Measurements from ENCODE around the gene RPS6KA2.
"Not testable (repeated sequence)": the region's sequence is repeated elsewhere in the genome, so short reads cannot be mapped to it uniquely, and the experiment has no call there.

The RPS6KA2 gene

GRCh38 chr6:166382933-166383801 lies 243.9 kb downstream of the RPS6KA2 start, which contains the start of gene MPC1:
MPC1 (minus strand) TSS chr6:166382940; CDS start chr6:166382876, 64 bp downstream.
- no peak for TF ChIP-seq ZNF274 (IDR thresholded peaks at IDR 0.05; ENCODE audit: low read depth, low read length)
- peak within 1 kb of the TSS; percentile 96 for H3K4me3 ChIP-seq (ENCODE audit: low read length)

GRCh38 chr6:166382500-166382932 lies 244.5 kb downstream of the RPS6KA2 start:
- H3K4me3 ChIP-seq (ENCODE audit: low read length) = peak overlapping the region; percentile 80
- no peak for TF ChIP-seq ZNF274 (IDR thresholded peaks at IDR 0.05; ENCODE audit: low read depth, low read length)

DNA sequence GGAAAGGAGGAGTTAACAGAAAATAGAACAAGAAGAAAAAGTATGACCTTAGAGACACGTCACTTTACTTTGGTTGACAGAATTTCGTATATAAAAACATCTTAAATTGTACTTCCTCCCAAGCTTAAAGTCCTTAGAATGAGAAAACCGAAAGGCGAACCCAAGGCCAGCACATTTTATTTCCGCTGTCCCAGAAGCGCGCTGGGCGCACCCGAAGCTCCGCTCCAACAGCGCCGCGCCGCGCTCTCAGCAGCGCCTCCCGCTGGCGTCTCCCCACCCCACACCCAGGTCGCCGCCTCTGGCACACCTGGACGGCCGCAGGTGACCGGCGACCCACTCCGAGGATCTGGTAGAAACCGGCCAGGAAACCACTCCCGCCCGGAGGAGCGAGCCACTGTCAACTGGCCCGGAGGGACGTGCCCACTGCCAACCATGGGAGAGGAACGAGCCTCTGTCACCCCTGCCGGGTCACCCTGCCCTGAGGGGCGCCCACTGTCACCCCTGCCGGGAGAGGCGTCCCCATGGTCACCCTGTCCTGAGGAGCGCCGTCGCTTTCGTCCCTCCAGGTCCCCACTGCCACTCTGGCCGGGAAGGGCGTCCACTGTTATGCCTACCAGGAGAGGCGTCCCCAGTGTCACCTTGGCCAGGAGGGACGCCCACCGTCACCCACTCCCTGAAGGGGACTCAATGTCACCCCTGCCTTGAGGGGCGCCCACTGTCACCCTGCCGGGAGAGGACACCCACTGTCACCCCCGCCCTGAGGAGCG lies 245.1 kb downstream of the RPS6KA2 start:
- H3K4me3 ChIP-seq (ENCODE audit: low read length) = peak overlapping the region; percentile 80
- no peak for TF ChIP-seq ZNF274 (IDR thresholded peaks at IDR 0.05; ENCODE audit: low read depth, low read length)

- no peak for TF ChIP-seq ZNF274 (IDR thresholded peaks at IDR 0.05; ENCODE audit: low read depth, low read length)
- peak overlapping the region; percentile 80 for H3K4me3 ChIP-seq (ENCODE audit: low read length)
These were observed 245.7 kb downstream of the RPS6KA2 start for GRCh38 chr6:166381381-166381732.

DNA sequence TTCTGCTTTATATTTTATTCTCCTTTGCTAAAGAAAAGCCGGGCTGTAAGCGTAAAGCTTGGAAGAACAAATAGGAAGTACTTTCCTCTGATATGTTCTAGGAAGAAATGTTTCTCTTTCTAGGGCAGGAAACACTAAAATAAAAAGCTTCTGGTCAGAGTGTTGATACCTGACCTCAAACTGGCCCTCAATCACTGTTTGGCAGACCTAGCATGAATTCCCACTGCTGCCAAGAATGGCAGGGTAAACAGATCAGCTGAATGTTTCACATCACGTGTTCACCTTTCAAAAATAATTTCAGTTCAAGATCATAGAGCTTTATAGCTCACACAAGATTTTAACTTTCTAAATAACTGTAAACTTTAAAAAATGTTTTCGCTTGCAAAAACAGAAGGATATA lies 247.3 kb downstream of the RPS6KA2 start:
- no peak for TF ChIP-seq ZNF274 (IDR thresholded peaks at IDR 0.05; ENCODE audit: low read depth, low read length)
- H3K4me3 ChIP-seq (ENCODE audit: low read length) = no peak overlapping the region

DNA sequence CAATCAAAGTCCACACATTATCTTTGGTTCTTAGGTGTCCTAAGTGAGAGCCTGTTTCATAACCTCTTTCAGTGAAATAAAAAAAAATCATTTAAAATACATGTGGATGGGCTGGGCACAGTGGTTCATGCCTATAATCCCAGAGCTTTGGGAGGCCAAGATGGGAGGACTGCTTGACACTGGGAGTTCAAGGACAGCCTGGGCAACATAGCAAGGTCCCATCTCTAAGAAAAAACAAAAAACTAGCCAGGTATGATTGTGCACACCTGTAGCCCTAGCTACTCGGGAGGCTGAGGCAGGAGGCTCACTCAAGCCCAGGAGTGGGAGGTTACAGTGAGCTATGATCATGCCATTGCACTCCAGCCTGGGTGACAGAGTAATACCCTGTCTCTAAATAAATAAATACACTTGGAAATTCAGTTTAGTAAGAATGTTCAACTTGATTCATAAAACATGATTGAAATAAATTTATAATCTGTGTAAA lies 247.9 kb downstream of the RPS6KA2 start:
- no peak for TF ChIP-seq ZNF274 (IDR thresholded peaks at IDR 0.05; ENCODE audit: low read depth, low read length)
- no peak overlapping the region for H3K4me3 ChIP-seq (ENCODE audit: low read length)

DNA sequence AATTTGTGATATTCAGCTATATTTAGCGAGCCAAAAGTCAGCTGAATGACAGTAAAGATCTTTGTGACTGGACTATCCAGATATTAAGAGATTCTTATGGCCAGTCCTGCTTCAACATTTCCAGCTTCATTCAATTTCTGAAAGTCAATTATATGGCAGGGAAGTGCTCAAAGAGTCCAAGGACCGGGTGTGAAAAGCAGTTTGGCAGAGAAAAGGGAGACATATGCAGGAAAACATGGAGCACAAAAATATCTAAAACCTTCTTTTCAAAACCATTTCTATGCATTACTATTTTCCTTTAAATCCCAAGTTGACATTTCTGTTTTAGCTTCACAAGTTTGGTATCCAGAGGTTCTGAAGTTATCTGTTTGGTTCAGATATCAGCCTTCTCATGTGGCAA lies 249.3 kb downstream of the RPS6KA2 start:
- H3K4me3 ChIP-seq (ENCODE audit: low read length) = no peak overlapping the region
- no peak for TF ChIP-seq ZNF274 (IDR thresholded peaks at IDR 0.05; ENCODE audit: low read depth, low read length)

- TF ChIP-seq ZNF274 (IDR thresholded peaks at IDR 0.05; ENCODE audit: low read depth, low read length) = no peak
These were observed 252.0 kb downstream of the RPS6KA2 start for GRCh38 chr6:166375013-166375412.

DNA sequence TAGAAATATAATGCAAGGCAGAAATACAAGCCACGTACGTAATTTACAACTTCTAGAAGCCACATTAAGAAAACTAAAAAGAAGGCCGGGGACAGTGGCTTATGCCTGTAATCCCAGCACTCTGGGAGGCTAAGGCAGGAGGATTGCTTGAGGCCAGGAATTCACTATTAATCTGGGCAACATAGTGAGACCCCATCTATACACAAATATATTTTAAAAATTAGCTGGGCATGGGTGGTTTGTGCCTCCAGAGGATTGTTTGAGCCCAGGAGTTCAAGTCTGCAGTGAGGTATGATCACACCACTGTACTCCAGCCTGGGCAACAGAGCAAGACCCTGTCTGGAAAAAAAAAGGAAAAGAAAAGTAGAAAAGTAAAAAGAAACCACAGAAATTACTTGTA lies 256.6 kb downstream of the RPS6KA2 start:
- H3K4me3 ChIP-seq (ENCODE audit: low read length) = no peak overlapping the region
- no peak for TF ChIP-seq ZNF274 (IDR thresholded peaks at IDR 0.05; ENCODE audit: low read depth, low read length)

More at GRCh38 chr6:166375013-166375412, 252.0 kb downstream of the RPS6KA2 start:
- no peak overlapping the region for H3K4me3 ChIP-seq (ENCODE audit: low read length)

DNA sequence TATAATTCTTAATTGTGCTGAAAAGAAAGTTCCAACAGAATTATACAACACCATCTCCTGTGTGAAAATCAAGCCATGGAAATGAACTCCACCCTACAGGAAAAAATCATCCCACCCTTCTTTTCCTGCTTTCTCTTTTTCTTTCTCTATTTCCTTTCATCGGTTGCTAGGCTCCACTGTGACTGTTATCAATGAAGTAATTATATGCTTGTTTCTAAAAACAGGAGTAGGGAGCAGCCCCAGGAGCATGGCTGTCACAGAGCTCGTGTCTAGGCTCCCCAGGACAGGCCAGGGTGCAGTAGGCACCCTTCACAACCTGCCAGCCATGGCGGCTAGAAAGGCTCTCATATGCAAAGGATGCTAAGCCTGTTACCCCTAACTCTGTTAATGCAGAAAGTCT lies 257.3 kb downstream of the RPS6KA2 start:
- no peak overlapping the region for H3K4me3 ChIP-seq (ENCODE audit: low read length)
- TF ChIP-seq ZNF274 (IDR thresholded peaks at IDR 0.05; ENCODE audit: low read depth, low read length) = no peak

DNA sequence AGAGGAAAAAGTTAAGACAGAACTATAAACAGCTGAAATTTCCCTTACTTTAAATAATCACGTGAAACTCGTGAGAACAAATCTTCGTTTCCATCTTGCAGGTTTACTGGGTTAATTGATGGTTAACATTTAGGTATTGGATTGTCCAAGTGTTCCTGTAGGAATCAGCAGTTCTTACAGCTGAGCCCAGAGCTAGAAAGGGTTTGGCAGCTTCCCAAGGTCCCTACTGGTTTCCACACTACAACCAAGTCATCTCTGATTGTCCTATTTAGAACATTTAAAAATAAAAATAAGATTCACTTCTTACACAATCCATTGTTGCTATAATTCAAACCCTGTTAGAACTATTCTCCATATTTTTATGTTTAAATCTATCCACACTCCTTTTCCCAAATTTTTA lies 260.1 kb downstream of the RPS6KA2 start:
- no peak for TF ChIP-seq ZNF274 (IDR thresholded peaks at IDR 0.05; ENCODE audit: low read depth, low read length)
- no peak overlapping the region for H3K4me3 ChIP-seq (ENCODE audit: low read length)

DNA sequence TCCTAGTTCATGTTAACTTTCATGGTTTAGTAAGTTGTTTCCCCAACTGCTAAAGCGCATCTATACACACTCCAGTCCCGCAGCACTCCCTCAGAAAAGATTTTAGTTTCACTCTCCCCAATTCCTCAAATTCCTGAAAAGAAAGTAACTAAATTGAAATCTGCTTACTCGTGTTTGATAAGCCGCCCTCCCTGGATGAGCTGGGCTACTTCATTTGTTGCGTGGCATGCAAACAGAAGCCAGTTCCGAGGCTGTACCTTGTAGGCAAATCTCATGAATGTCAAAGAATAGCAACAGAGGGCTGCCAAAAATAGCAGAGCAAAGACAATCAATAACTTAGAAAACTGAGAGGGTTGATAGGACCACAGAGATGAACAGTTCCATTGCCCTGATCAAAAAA lies 261.2 kb downstream of the RPS6KA2 start:
- H3K4me3 ChIP-seq (ENCODE audit: low read length) = no peak overlapping the region
- no peak for TF ChIP-seq ZNF274 (IDR thresholded peaks at IDR 0.05; ENCODE audit: low read depth, low read length)

- no peak for TF ChIP-seq ZNF274 (IDR thresholded peaks at IDR 0.05; ENCODE audit: low read depth, low read length)
- H3K4me3 ChIP-seq (ENCODE audit: low read length) = no peak overlapping the region
These were observed 261.8 kb downstream of the RPS6KA2 start for GRCh38 chr6:166365221-166365620.

GRCh38 chr6:166364456-166364855 lies 262.6 kb downstream of the RPS6KA2 start:
- TF ChIP-seq ZNF274 (IDR thresholded peaks at IDR 0.05; ENCODE audit: low read depth, low read length) = no peak

DNA sequence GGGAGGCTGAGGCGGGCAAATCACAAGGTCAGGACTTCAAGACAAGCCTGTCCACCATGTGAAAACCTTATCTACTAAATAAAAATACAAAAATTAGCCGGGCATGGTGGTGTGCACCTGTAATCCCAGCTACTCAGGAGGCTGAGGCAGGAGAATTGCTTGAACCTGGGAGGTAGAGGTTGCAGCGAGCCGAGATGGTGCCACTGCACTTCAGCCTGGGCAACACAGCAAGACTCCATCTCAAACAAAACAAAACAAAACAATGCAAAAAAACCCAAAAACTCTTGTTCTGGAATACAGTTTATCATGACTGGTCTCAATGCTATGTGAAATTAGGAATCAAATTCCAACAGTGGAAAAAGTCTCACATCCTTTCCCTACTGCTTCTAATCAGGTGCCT lies 264.6 kb downstream of the RPS6KA2 start:
- H3K4me3 ChIP-seq (ENCODE audit: low read length) = not testable (repeated sequence)

More at GRCh38 chr6:166364456-166364855, 262.6 kb downstream of the RPS6KA2 start:
- H3K4me3 ChIP-seq (ENCODE audit: low read length) = no peak overlapping the region
